PC-3 (cell line): ENCODE results near the gene SGMS1. TPM values are rescaled to one million over a fixed set of nuclear protein-coding genes. Genes with fewer than 3 reads are reported as not detected.
"Not testable (repeated sequence)": the region's sequence is repeated elsewhere in the genome, so short reads cannot be mapped to it uniquely, and the experiment has no call there.

Experiments used
- ATAC-seq: fragments of 200-7000 bp; cut with Tn5 transposase; 2 replicates; pipeline ENCODE4 v1.9.1; 2020; ENCODE audit warnings: mild to moderate bottlenecking, moderate library complexity
- BruUV-seq: library from RNA; stranded (reverse); fragments of 400-500 nt; replicated peaks from 2 replicates; lab custom pipeline; 2021; lab: Mats Ljungman, UMichigan
- CTCF ChIA-PET: fragments of 300-600 bp; sonication (Branson Sonifier 250); formaldehyde crosslinking; loops from one replicate; lab custom pipeline; 2022; ENCODE audit warnings: antibody characterized with exemption; lab: Charles Lee
- POLR2A ChIA-PET: fragments of 300-600 bp; sonication (Branson Sonifier 250); formaldehyde crosslinking; loops from one replicate; lab custom pipeline; 2022; ENCODE audit warnings: antibody characterized with exemption; ENCODE audit not compliant: unreplicated experiment; lab: Charles Lee
- DNase-seq: peaks from one replicate; pipeline ENCODE4 v3.0.0-alpha.2; 2015
- H2AFZ ChIP-seq: fragments of 300-600 bp; sonication (generic); 2 replicates; pipeline ENCODE4 v1.6.0; 2016; ENCODE audit warnings: antibody characterized with exemption, low read length
- H3F3A ChIP-seq: fragments of 300-600 bp; sonication (generic); one replicate; pipeline ENCODE4 v1.6.0; 2017; ENCODE audit warnings: antibody characterized with exemption, low read length, control low read depth, mild to moderate bottlenecking; ENCODE audit not compliant: unreplicated experiment
- H3K27ac ChIP-seq: fragments of 300-600 bp; sonication (generic); 2 replicates; pipeline ENCODE4 v1.5.1; 2016; ENCODE audit warnings: mild to moderate bottlenecking, low read length
- H3K27me3 ChIP-seq: fragments of 300-600 bp; sonication (generic); 2 replicates; pipeline ENCODE4 v1.6.1; 2016; ENCODE audit warnings: low read length, mixed read lengths
- H3K36me3 ChIP-seq: fragments of 300-600 bp; sonication (generic); 2 replicates; pipeline ENCODE4 v1.6.1; 2016; ENCODE audit warnings: low read depth, mixed run types, low read length, mixed read lengths
- H3K4me1 ChIP-seq: fragments of 300-600 bp; sonication (generic); 2 replicates; pipeline ENCODE4 v1.5.1; 2016; ENCODE audit warnings: low read length; ENCODE audit not compliant: insufficient read depth
- H3K4me2 ChIP-seq: fragments of 300-600 bp; sonication (generic); 2 replicates; pipeline ENCODE4 v1.6.0; 2016; ENCODE audit warnings: low read length
- H3K4me3 ChIP-seq: fragments of 300-600 bp; sonication (generic); 2 replicates; pipeline ENCODE4 v1.5.1; 2016; ENCODE audit warnings: mild to moderate bottlenecking, low read length, mixed read lengths
- H3K79me2 ChIP-seq: fragments of 300-600 bp; sonication (generic); 2 replicates; pipeline ENCODE4 v1.6.1; 2017; ENCODE audit warnings: low read length, mixed read lengths
- H3K9ac ChIP-seq: fragments of 300-600 bp; sonication (generic); 2 replicates; pipeline ENCODE4 v1.6.0; 2016; ENCODE audit warnings: mild to moderate bottlenecking, low read length
- H3K9me2 ChIP-seq: fragments of 300-600 bp; sonication (generic); replicated peaks from 2 replicates; pipeline ENCODE4 v1.6.1; 2016; ENCODE audit warnings: mixed run types, low read length, mixed read lengths
- H3K9me3 ChIP-seq: fragments of 300-600 bp; sonication (generic); 2 replicates; pipeline ENCODE4 v1.6.1; 2016; ENCODE audit warnings: low read length, mixed read lengths
- H4K20me1 ChIP-seq: fragments of 300-600 bp; sonication (generic); 2 replicates; pipeline ENCODE4 v1.6.1; 2016; ENCODE audit warnings: low read length, mixed read lengths
- CTCF ChIP-seq: fragments of 300-600 bp; sonication (generic); conservative IDR thresholded peaks from 2 replicates; pipeline ENCODE4 v1.5.1; 2017; ENCODE audit warnings: antibody characterized with exemption, low read depth, mild to moderate bottlenecking, low read length
- EZH2 ChIP-seq: fragments of 300-600 bp; sonication (generic); IDR thresholded peaks from one replicate; pipeline ENCODE4 v1.6.1; 2017; ENCODE audit warnings: antibody characterized with exemption, mild to moderate bottlenecking, low read length; ENCODE audit not compliant: unreplicated experiment
- EZH2phosphoT487 ChIP-seq: fragments of 300-600 bp; sonication (generic); IDR thresholded peaks from 2 replicates; pipeline ENCODE4 v1.6.1; 2018; ENCODE audit warnings: mild to moderate bottlenecking, antibody characterized with exemption, low read length, borderline replicate concordance
- intact Hi-C: fragments of 100-400 bp; cut with micrococcal nuclease; formaldehyde crosslinking; loops from 2 replicates; pipeline ENCODE4 v1.9.0; 2023
- total RNA-seq: library from RNA; depleted of rRNA; stranded (reverse); fragments of >200 nt; gene quantifications from 2 replicates; pipeline ENCODE4 v1.2.3, GENCODE V29; 2014

SGMS1 gene
- total RNA-seq, 1 experiment from 2014 or later: 61.4 TPM

GRCh38 chr10:50497758-50498157, 126.0 kb downstream of the SGMS1 start:
- Histone ChIP-seq H3F3A (no peaks in the 10 kb centered on the region), H3K79me2 (peaks cover 8% of the 10 kb centered on the region; the same call in 1 of the 2 replicates), H3K27ac (peak overlapping the region; percentile 41), H2AFZ (peak overlapping the region; percentile 13; the same call in 1 of the 2 replicates), H3K4me3 (peak overlapping the region; percentile 9), H3K4me1 (peaks cover 27% of the 10 kb centered on the region), H3K9me3 (no peaks in the 10 kb centered on the region), H4K20me1 (no peaks in the 10 kb centered on the region), H3K27me3 (no peaks in the 10 kb centered on the region), H3K9me2 (no peaks in the 10 kb centered on the region), H3K9ac (no peak overlapping the region), H3K4me2 (peak overlapping the region; percentile 51), H3K36me3 (no peaks in the 10 kb centered on the region)
- intact Hi-C loops: no loop called here
- ATAC-seq: peak; percentile 48
- peak; percentile 72 for DNase-seq
- no peak for TF ChIP-seq EZH2phosphoT487
- TF ChIP-seq EZH2: no peak
- no peak for TF ChIP-seq CTCF
- no TSS peak for BruUV-seq
- POLR2A ChIA-PET: no interaction called here
- CTCF ChIA-PET: no interaction called here

- Histone ChIP-seq H3K4me2 (no peak overlapping the region), H3K79me2 (peaks cover 8% of the 10 kb centered on the region; the same call in 1 of the 2 replicates), H4K20me1 (no peaks in the 10 kb centered on the region), H3K9me2 (no peaks in the 10 kb centered on the region), H3K4me3 (no peak overlapping the region), H3K27me3 (no peaks in the 10 kb centered on the region), H3K36me3 (no peaks in the 10 kb centered on the region), H2AFZ (no peak overlapping the region), H3K27ac (no peak overlapping the region), H3K9ac (no peak overlapping the region), H3K4me1 (peaks cover 13% of the 10 kb centered on the region), H3F3A (no peaks in the 10 kb centered on the region), H3K9me3 (no peaks in the 10 kb centered on the region)
- TF ChIP-seq EZH2 (no peak), CTCF (no peak), EZH2phosphoT487 (no peak)
- no TSS peak for BruUV-seq
- intact Hi-C loops: no loop called here
- CTCF ChIA-PET: interaction anchor here (0.6 kb wide), 1 partner anchor 113 kb away, joined by 5 read pairs; no protein-coding TSS in a partner anchor
- DNase-seq (no peak), ATAC-seq (no peak)
- POLR2A ChIA-PET: no interaction called here
Measured at GRCh38 chr10:50496228-50496627, 127.5 kb downstream of the SGMS1 start.

GRCh38 chr10:50490241-50490640, 133.5 kb downstream of the SGMS1 start:
- no peak overlapping the region for H3K9ac ChIP-seq
- H3F3A ChIP-seq: no peaks in the 10 kb centered on the region
- intact Hi-C loops: no loop called here
- CTCF ChIA-PET: no interaction called here
- no peaks in the 10 kb centered on the region for H4K20me1 ChIP-seq
- H3K27ac ChIP-seq: no peak overlapping the region
- ATAC-seq (no peak), DNase-seq (no peak)
- H3K9me2 ChIP-seq: no peaks in the 10 kb centered on the region
- POLR2A ChIA-PET: no interaction called here
- no peak for TF ChIP-seq EZH2
- no peak for TF ChIP-seq EZH2phosphoT487
- no peak for TF ChIP-seq CTCF
- no peak overlapping the region for H2AFZ ChIP-seq
- no peaks in the 10 kb centered on the region for H3K9me3 ChIP-seq
- no TSS peak for BruUV-seq
- H3K4me1 ChIP-seq: no peaks in the 10 kb centered on the region
- H3K79me2 ChIP-seq: no peaks in the 10 kb centered on the region
- H3K4me2 ChIP-seq: no peak overlapping the region
- no peaks in the 10 kb centered on the region for H3K36me3 ChIP-seq
- H3K27me3 ChIP-seq: no peaks in the 10 kb centered on the region
- H3K4me3 ChIP-seq: no peak overlapping the region

GRCh38 chr10:50484550-50484949, 139.2 kb downstream of the SGMS1 start:
- CTCF ChIA-PET, H3K27ac ChIP-seq, H3F3A ChIP-seq, ATAC-seq, H3K36me3 ChIP-seq, H3K4me2 ChIP-seq, POLR2A ChIA-PET, H3K4me1 ChIP-seq, DNase-seq, H3K4me3 ChIP-seq, H2AFZ ChIP-seq, H3K9me2 ChIP-seq, H3K79me2 ChIP-seq, H3K27me3 ChIP-seq, intact Hi-C loops, H3K9me3 ChIP-seq, H3K9ac ChIP-seq, BruUV-seq, H4K20me1 ChIP-seq: not testable (repeated sequence)
